Ectodermal cell (in vitro differentiated cells): ENCODE measurements around the gene RANBP9. TPM values are rescaled to one million over a fixed set of nuclear protein-coding genes. Genes with fewer than 3 reads are reported as not detected.

Source experiments
- H3K27ac ChIP-seq: 2 replicates; pipeline ENCODE4 v1.7.0; 2013; ENCODE audit warnings: mild to moderate bottlenecking, low read depth, low read length; ENCODE audit not compliant: insufficient read depth, poor library complexity, severe bottlenecking
- H3K27me3 ChIP-seq: 2 replicates; pipeline ENCODE4 v1.7.0; 2013; ENCODE audit warnings: mild to moderate bottlenecking, low read length; ENCODE audit not compliant: insufficient read depth, control insufficient read depth, poor library complexity, severe bottlenecking
- H3K36me3 ChIP-seq: one replicate; pipeline ENCODE4 v1.7.0; 2013; ENCODE audit warnings: low read length; ENCODE audit not compliant: control insufficient read depth, insufficient read depth
- H3K4me1 ChIP-seq: one replicate; pipeline ENCODE4 v1.7.0; 2013; ENCODE audit warnings: low read length; ENCODE audit not compliant: control insufficient read depth, insufficient read depth
- H3K4me3 ChIP-seq: 2 replicates; pipeline ENCODE4 v1.7.0; 2013; ENCODE audit warnings: low read depth, low read length, control low read depth; ENCODE audit not compliant: insufficient read depth
- H3K9me3 ChIP-seq: 2 replicates; pipeline ENCODE4 v1.7.0; 2013; ENCODE audit warnings: mild to moderate bottlenecking, low read length, moderate library complexity; ENCODE audit not compliant: control insufficient read depth
- WGBS, 2 experiments: methylation state at CpG; one replicate each; pipeline ENCODE4 v1.1.7; 2013; ENCODE audit warnings: missing lambda C conversion rate in 2 of 2; 5-methylcytosine and 5-hydroxymethylcytosine counted together
- polyA plus RNA-seq, 4 experiments: library from polyadenylated mRNA; stranded (reverse); fragments of 50-300 nt; gene quantifications; one replicate each; pipeline ENCODE4 v1.2.3, GENCODE V29; 2013

Gene RANBP9
- polyA plus RNA-seq (2013, experiment 1 of 4) = 46.3 TPM
- polyA plus RNA-seq (2013, experiment 2 of 4) = 48.9 TPM
- polyA plus RNA-seq (2013, experiment 3 of 4) = 35.8 TPM
- 40.5 TPM for polyA plus RNA-seq (2013, experiment 4 of 4)

- Histone ChIP-seq H3K36me3 (no peaks in the 10 kb centered on the region), H3K27ac (peak within 1 kb of the TSS; percentile 93), H3K27me3 (no peaks in the 10 kb centered on the region), H3K4me3 (peak within 1 kb of the TSS; percentile 46), H3K4me1 (peaks cover 13% of the 10 kb centered on the region), H3K9me3 (no peaks in the 10 kb centered on the region)
- 1% methylated on average over 102 of the region's 102 CpGs for WGBS, 2 experiments
These were observed at the start of gene RANBP9 for GRCh38 chr6:13711733-13712598. RANBP9 (minus strand) TSS chr6:13711835; CDS start chr6:13711505, 330 bp downstream.

DNA sequence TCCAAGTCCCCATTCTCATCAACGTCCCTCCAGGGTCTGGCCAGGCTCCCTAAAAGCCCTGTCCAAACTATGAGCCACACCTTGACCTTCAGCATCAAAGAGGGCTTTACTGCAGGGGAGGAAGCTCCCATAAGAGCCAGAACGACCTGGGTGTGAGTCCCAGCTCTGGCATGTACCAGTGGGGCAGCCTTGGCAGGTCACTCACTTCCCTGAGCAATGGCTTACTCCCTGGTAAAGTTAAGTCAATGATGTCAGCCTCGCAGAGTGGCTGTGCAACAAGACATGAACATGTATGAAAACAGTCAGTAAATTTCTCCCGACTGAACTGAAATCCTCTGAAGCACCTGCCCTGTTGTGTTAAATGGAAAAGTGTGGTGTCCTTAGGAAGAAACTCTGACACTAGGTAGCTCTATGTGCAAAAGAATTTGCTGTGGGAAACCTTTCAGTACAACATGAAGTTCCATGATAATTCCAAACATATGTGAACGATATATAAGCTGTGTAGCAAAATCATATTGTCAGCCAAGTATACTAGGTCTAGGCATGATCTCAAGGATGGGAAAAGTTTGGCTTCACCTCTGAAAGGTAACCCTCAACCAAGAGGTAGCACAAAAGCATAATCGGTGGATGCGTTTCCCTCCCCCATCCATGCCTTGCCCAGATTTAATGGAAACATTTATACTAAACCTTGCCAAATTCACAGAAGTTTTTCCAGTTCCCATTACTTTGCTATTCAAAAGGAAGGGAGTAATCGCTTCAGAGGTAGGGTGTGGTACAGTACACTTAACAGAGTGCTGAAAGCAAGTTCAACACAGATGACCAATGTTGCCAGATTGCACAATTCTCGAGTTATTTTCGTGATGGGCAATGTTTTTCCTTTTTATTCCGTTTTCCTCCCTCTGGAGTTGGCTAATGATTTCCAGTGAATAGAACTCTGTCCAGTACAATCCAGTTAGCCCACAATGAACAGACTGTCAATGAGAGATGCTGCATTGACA, 49.0 kb upstream of the RANBP9 start:
- Histone ChIP-seq H3K36me3 (no peaks in the 10 kb centered on the region), H3K9me3 (no peaks in the 10 kb centered on the region), H3K4me1 (no peaks in the 10 kb centered on the region), H3K27ac (no peak overlapping the region), H3K27me3 (no peaks in the 10 kb centered on the region), H3K4me3 (no peak overlapping the region)
- WGBS, 2 experiments = 91 to 92% methylated on average over 11 of the region's 11 CpGs

DNA sequence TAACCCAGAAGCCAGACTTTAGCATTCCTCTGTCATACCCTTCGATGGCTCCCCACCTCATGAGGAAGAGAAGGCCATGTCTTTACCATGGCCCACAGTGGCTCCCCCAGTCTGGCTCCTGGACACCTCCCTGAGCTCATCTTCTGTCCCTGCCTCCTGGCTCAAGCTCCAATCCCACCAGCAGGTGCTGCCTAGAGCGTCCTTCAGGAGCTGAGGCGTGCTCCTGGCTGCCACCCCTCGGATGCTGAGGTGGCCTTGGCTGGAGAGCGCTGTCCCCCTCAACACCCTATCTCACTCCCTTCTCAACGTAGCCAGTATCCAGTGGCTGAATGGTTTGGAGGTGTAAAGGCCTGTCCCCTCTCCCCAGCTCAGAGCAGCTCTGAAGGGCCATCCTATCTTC, 47.4 kb upstream of the RANBP9 start:
- no peaks in the 10 kb centered on the region for H3K9me3 ChIP-seq
- H3K27ac ChIP-seq = no peak overlapping the region
- H3K36me3 ChIP-seq = no peaks in the 10 kb centered on the region
- no peaks in the 10 kb centered on the region for H3K27me3 ChIP-seq
- H3K4me3 ChIP-seq = no peak overlapping the region
- 93% methylated on average over 6 of the region's 6 CpGs for WGBS, 2 experiments
- no peaks in the 10 kb centered on the region for H3K4me1 ChIP-seq

DNA sequence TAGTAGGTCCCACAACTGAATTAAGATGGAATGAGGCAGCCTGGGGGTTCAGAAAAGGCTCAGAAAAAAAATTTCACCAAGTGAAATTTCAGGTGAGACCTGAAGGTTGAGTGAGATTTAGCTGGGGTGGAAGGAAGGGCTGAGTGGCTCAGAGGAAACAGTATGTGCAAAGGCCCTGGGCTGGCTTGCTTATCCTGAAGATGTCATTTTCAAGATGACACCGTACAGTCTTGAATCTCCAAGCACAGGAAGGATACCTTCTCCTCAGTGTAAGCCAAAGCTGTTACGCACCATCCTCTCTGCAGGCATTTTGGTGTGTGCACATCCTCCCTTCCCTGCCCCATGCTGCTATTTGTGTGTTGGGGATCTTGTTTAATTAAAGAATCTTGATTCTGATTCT, 43.0 kb upstream of the RANBP9 start:
- H3K27me3 ChIP-seq = no peaks in the 10 kb centered on the region
- H3K4me3 ChIP-seq = no peak overlapping the region
- no peaks in the 10 kb centered on the region for H3K9me3 ChIP-seq
- H3K27ac ChIP-seq = no peak overlapping the region
- 84 to 88% methylated on average over 2 of the region's 2 CpGs for WGBS, 2 experiments
- H3K4me1 ChIP-seq = no peaks in the 10 kb centered on the region
- no peaks in the 10 kb centered on the region for H3K36me3 ChIP-seq

GRCh38 chr6:13743736-13744127, 32.1 kb upstream of the RANBP9 start:
- no peak overlapping the region for H3K27ac ChIP-seq
- no peaks in the 10 kb centered on the region for H3K27me3 ChIP-seq
- H3K4me1 ChIP-seq = no peaks in the 10 kb centered on the region
- 90% methylated on average over 7 of the region's 7 CpGs for WGBS, 2 experiments
- no peaks in the 10 kb centered on the region for H3K9me3 ChIP-seq
- no peak overlapping the region for H3K4me3 ChIP-seq
- H3K36me3 ChIP-seq = no peaks in the 10 kb centered on the region

DNA sequence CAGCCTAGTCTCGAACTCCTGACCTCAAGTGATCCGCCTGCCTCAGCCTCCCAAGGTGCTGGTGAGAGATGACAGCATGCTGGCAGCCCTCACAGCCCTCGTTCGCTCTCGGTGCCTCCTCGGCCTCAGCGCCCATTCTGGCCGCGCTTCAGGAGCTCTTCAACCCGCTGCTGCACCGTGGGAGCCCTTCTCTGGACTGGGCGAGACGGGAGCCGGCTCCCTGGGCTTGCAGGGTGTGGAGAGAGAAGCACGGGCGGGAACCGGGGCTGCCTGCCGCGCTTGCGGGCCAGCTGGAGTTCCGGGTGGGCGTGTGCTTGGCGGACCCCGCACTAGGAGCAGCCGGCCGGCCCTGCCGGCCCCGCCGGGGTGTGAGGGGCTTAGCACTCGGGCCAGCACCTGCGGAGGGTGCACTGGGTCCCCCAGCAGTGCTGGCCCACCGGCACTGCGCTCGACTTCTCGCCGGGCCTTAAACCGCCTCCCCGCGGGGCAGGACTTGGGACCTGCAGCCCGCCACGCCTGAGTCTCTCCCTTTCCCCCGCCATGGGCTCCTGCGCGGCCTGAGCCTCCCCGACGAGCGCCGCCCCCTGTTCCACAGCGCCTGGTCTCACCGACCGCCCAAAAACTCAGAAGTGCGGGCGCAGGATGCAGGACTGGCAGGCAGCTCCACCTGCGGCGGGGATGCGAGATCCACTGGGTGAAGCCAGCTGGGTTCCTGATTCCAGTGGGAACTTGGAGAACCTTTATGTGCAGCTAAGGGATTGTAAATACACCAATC, 31.5 kb upstream of the RANBP9 start:
- Histone ChIP-seq H3K36me3 (no peaks in the 10 kb centered on the region), H3K4me1 (no peaks in the 10 kb centered on the region), H3K27ac (no peak overlapping the region), H3K27me3 (no peaks in the 10 kb centered on the region), H3K9me3 (no peaks in the 10 kb centered on the region), H3K4me3 (no peak overlapping the region)
- 95 to 96% methylated on average over 56 of the region's 56 CpGs for WGBS, 2 experiments

- H3K9me3 ChIP-seq = no peaks in the 10 kb centered on the region
- 90 to 95% methylated on average over 4 of the region's 4 CpGs for WGBS, 2 experiments
- H3K27ac ChIP-seq = no peak overlapping the region
- H3K4me3 ChIP-seq = no peak overlapping the region
- no peaks in the 10 kb centered on the region for H3K36me3 ChIP-seq
- H3K4me1 ChIP-seq = no peaks in the 10 kb centered on the region
- H3K27me3 ChIP-seq = no peaks in the 10 kb centered on the region
These were observed 29.7 kb upstream of the RANBP9 start for GRCh38 chr6:13741365-13741764.

- no peaks in the 10 kb centered on the region for H3K4me1 ChIP-seq
- H3K27me3 ChIP-seq = no peaks in the 10 kb centered on the region
- H3K27ac ChIP-seq = no peak overlapping the region
- no peaks in the 10 kb centered on the region for H3K36me3 ChIP-seq
- WGBS, 2 experiments = 100% methylated on average over 2 of the region's 2 CpGs; no CpG with 5 or more reads in 1 of the 2 experiments
- H3K4me3 ChIP-seq = no peak overlapping the region
- no peaks in the 10 kb centered on the region for H3K9me3 ChIP-seq
These were observed 23.4 kb upstream of the RANBP9 start for GRCh38 chr6:13735031-13735430.

DNA sequence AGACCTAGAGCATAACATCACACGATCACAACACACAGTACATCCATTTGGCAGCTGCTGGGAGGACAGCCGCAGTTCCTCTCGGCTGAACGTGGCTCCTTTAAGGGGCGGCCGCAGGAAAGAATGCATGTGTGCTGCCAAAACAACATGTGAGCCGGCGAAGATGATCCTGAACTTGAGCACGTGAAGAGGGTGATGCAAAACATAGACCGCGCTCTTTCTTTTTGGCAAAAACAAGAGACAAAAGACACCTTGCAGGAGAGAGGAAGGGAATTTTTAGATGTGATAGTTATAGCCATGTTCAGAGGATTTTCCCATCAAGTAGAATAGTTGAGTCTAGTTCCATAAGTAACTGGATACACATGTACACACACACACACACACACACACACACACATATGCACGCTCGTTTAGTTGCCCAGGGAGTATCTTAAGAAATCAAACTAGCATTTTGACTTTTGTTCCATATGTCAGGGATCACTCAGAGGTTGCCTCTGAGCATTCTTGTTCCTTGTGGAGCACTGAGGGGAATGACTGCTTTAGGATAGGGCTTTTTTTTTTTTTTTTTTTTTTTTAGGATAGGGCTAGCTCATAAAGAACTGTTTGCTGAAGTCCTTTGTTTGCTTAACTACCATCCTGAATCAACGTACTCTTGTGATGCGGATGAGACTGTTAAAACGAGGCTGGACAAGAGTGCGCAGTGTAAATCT, 21.7 kb upstream of the RANBP9 start:
- H3K27me3 ChIP-seq = no peaks in the 10 kb centered on the region
- no peak overlapping the region for H3K4me3 ChIP-seq
- no peaks in the 10 kb centered on the region for H3K9me3 ChIP-seq
- no peaks in the 10 kb centered on the region for H3K4me1 ChIP-seq
- no peaks in the 10 kb centered on the region for H3K36me3 ChIP-seq
- no peak overlapping the region for H3K27ac ChIP-seq
- WGBS, 2 experiments = 79 to 86% methylated on average over 17 of the region's 17 CpGs
